ENCODE data around the gene ACMSD. TPM values are rescaled to one million over a fixed set of nuclear protein-coding genes. Genes with fewer than 3 reads are reported as not detected.

The ACMSD gene
- total RNA-seq, 1 donor from 2014 or later, result not detected

GRCh38 chr2:134933732-134934131, 95.3 kb downstream of the ACMSD start:
- H3K4me1 ChIP-seq (ENCODE audit: control insufficient read depth in 3 of 3, insufficient read depth in 3 of 3, low read length in 3 of 3), result peaks cover 11 to 17% (median 15%) of the 10 kb centered on the region in 3 donors
- no peaks in the 10 kb centered on the region for H3K9me3 ChIP-seq (ENCODE audit: control insufficient read depth in 3 of 3, low read length in 3 of 3)
- no peak overlapping the region for H3K9ac ChIP-seq (ENCODE audit: low read depth in 1 of 3, low read length in 3 of 3)
- H3K27ac ChIP-seq (ENCODE audit: low read depth, low read length), result no peak overlapping the region
- no peak overlapping the region for H3K4me3 ChIP-seq (ENCODE audit: low read length in 3 of 3)
- no peaks in the 10 kb centered on the region for H3K27me3 ChIP-seq (ENCODE audit: control insufficient read depth in 3 of 3, insufficient read depth in 3 of 3, low read length in 3 of 3)
- H3K36me3 ChIP-seq (ENCODE audit: control insufficient read depth in 3 of 3, insufficient read depth in 3 of 3, low read length in 3 of 3), result peaks cover 0 to 5% (median 3%) of the 10 kb centered on the region in 3 donors

- peaks cover 0 to 7% (median 3%) of the 10 kb centered on the region in 3 donors for H3K36me3 ChIP-seq (ENCODE audit: control insufficient read depth in 3 of 3, insufficient read depth in 3 of 3, low read length in 3 of 3)
- H3K27ac ChIP-seq (ENCODE audit: low read depth, low read length), result no peak overlapping the region
- H3K4me1 ChIP-seq (ENCODE audit: control insufficient read depth in 3 of 3, insufficient read depth in 3 of 3, low read length in 3 of 3), result peaks cover 11 to 17% (median 15%) of the 10 kb centered on the region in 3 donors
Measured at GRCh38 chr2:134934150-134934549, 95.7 kb downstream of the ACMSD start.

GRCh38 chr2:134934641-134935040, 96.2 kb downstream of the ACMSD start:
- Histone ChIP-seq H3K9me3 (ENCODE audit: control insufficient read depth in 3 of 3, low read length in 3 of 3) (no peaks in the 10 kb centered on the region), H3K4me3 (ENCODE audit: low read length in 3 of 3) (no peak overlapping the region), H3K4me1 (ENCODE audit: control insufficient read depth in 3 of 3, insufficient read depth in 3 of 3, low read length in 3 of 3) (peaks cover 11 to 17% (median 15%) of the 10 kb centered on the region in 3 donors), H3K27ac (ENCODE audit: low read depth, low read length) (no peak overlapping the region), H3K36me3 (ENCODE audit: control insufficient read depth in 3 of 3, insufficient read depth in 3 of 3, low read length in 3 of 3) (peaks cover 0 to 9% (median 6%) of the 10 kb centered on the region in 3 donors), H3K27me3 (ENCODE audit: control insufficient read depth in 3 of 3, insufficient read depth in 3 of 3, low read length in 3 of 3) (no peaks in the 10 kb centered on the region), H3K9ac (ENCODE audit: low read depth in 1 of 3, low read length in 3 of 3) (no peak overlapping the region)

More at GRCh38 chr2:134934150-134934549, 95.7 kb downstream of the ACMSD start:
- Histone ChIP-seq H3K9me3 (ENCODE audit: control insufficient read depth in 3 of 3, low read length in 3 of 3) (no peaks in the 10 kb centered on the region), H3K27me3 (ENCODE audit: control insufficient read depth in 3 of 3, insufficient read depth in 3 of 3, low read length in 3 of 3) (no peaks in the 10 kb centered on the region), H3K9ac (ENCODE audit: low read depth in 1 of 3, low read length in 3 of 3) (no peak overlapping the region), H3K4me3 (ENCODE audit: low read length in 3 of 3) (no peak overlapping the region)

- Histone ChIP-seq H3K9me3 (ENCODE audit: control insufficient read depth in 3 of 3, low read length in 3 of 3) (no peaks in the 10 kb centered on the region), H3K4me1 (ENCODE audit: control insufficient read depth in 3 of 3, insufficient read depth in 3 of 3, low read length in 3 of 3) (peaks cover 8 to 17% (median 15%) of the 10 kb centered on the region in 3 donors), H3K9ac (ENCODE audit: low read depth in 1 of 3, low read length in 3 of 3) (no peak overlapping the region), H3K4me3 (ENCODE audit: low read length in 3 of 3) (no peak overlapping the region), H3K36me3 (ENCODE audit: control insufficient read depth in 3 of 3, insufficient read depth in 3 of 3, low read length in 3 of 3) (peaks cover 4 to 22% (median 21%) of the 10 kb centered on the region in 3 donors), H3K27me3 (ENCODE audit: control insufficient read depth in 3 of 3, insufficient read depth in 3 of 3, low read length in 3 of 3) (no peaks in the 10 kb centered on the region), H3K27ac (ENCODE audit: low read depth, low read length) (no peak overlapping the region)
Measured at GRCh38 chr2:134936691-134937090, 98.3 kb downstream of the ACMSD start.

DNA sequence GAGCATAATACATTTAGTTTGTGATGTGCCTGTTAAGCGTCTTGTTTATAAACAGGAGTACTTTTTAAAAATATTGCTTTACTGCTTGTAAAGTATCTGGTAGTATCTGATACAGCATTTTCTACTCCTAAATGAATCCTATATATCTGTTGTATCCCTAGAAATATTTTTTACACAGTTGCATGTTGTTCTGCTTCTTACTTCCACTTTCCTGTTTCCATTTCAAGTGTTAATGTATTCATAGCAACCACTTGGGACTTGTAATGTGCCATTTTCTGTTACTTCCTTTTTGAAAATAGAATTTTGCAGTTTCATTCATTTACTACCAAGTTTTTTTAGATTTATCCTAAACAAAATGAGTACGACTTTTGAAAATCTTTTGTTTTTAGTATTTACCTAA, 105.1 kb downstream of the ACMSD start:
- Histone ChIP-seq H3K36me3 (ENCODE audit: control insufficient read depth in 3 of 3, insufficient read depth in 3 of 3, low read length in 3 of 3) (peaks cover 6 to 34% (median 31%) of the 10 kb centered on the region in 3 donors), H3K27ac (ENCODE audit: low read depth, low read length) (no peak overlapping the region), H3K9ac (ENCODE audit: low read depth in 1 of 3, low read length in 3 of 3) (no peak overlapping the region), H3K9me3 (ENCODE audit: control insufficient read depth in 3 of 3, low read length in 3 of 3) (no peaks in the 10 kb centered on the region), H3K4me3 (ENCODE audit: low read length in 3 of 3) (no peak overlapping the region), H3K4me1 (ENCODE audit: control insufficient read depth in 3 of 3, insufficient read depth in 3 of 3, low read length in 3 of 3) (no peaks in the 10 kb centered on the region), H3K27me3 (ENCODE audit: control insufficient read depth in 3 of 3, insufficient read depth in 3 of 3, low read length in 3 of 3) (no peaks in the 10 kb centered on the region)

GRCh38 chr2:134944975-134945374, 106.6 kb downstream of the ACMSD start:
- no peak overlapping the region for H3K9ac ChIP-seq (ENCODE audit: low read depth in 1 of 3, low read length in 3 of 3)
- no peaks in the 10 kb centered on the region for H3K4me1 ChIP-seq (ENCODE audit: control insufficient read depth in 3 of 3, insufficient read depth in 3 of 3, low read length in 3 of 3)
- no peaks in the 10 kb centered on the region for H3K9me3 ChIP-seq (ENCODE audit: control insufficient read depth in 3 of 3, low read length in 3 of 3)
- H3K4me3 ChIP-seq (ENCODE audit: low read length in 3 of 3), result no peak overlapping the region
- peaks cover 7 to 30% (median 24%) of the 10 kb centered on the region in 3 donors for H3K36me3 ChIP-seq (ENCODE audit: control insufficient read depth in 3 of 3, insufficient read depth in 3 of 3, low read length in 3 of 3)
- H3K27ac ChIP-seq (ENCODE audit: low read depth, low read length), result no peak overlapping the region
- no peaks in the 10 kb centered on the region for H3K27me3 ChIP-seq (ENCODE audit: control insufficient read depth in 3 of 3, insufficient read depth in 3 of 3, low read length in 3 of 3)

GRCh38 chr2:134946073-134946472, 107.7 kb downstream of the ACMSD start:
- H3K4me3 ChIP-seq (ENCODE audit: low read length in 3 of 3), result no peak overlapping the region
- no peaks in the 10 kb centered on the region for H3K9me3 ChIP-seq (ENCODE audit: control insufficient read depth in 3 of 3, low read length in 3 of 3)
- H3K27ac ChIP-seq (ENCODE audit: low read depth, low read length), result no peak overlapping the region
- no peaks in the 10 kb centered on the region for H3K27me3 ChIP-seq (ENCODE audit: control insufficient read depth in 3 of 3, insufficient read depth in 3 of 3, low read length in 3 of 3)
- no peaks in the 10 kb centered on the region for H3K4me1 ChIP-seq (ENCODE audit: control insufficient read depth in 3 of 3, insufficient read depth in 3 of 3, low read length in 3 of 3)
- peaks cover 8 to 29% (median 17%) of the 10 kb centered on the region in 3 donors for H3K36me3 ChIP-seq (ENCODE audit: control insufficient read depth in 3 of 3, insufficient read depth in 3 of 3, low read length in 3 of 3)
- H3K9ac ChIP-seq (ENCODE audit: low read depth in 1 of 3, low read length in 3 of 3), result no peak overlapping the region

DNA sequence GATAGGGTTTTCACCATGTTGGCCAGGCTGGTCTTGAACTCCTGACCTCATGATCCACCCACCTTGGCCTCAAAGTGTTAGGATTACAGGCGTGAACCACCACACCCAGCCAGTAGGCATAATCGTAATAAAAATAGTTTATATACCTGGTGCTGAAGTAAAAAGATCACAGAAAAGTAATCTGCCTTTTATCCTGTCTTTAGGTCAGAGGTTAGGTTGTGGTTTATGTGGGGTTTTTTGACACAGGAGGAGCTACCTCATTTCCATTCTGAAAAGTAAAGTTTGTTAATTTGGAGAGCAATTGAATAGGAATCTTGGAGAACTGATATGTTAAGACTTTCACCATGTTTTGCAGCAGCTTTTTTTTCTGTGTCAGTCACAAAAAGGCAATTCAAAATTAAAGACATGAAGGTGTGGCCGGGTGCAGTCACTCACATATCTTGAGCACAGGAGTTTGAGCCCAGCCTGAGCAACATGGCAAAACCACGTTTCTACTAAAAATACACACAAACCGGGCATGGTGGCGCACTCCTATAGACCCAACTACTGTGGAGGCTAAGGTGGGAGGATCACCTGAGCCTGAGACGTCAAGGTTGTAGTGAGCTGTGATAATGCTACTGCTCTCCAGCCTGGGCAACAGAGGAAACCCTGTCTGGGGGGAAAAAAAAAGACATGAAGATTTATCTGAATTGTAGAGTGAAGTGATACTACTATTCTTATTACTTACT, 111.7 kb downstream of the ACMSD start:
- Histone ChIP-seq H3K36me3 (ENCODE audit: control insufficient read depth in 3 of 3, insufficient read depth in 3 of 3, low read length in 3 of 3) (peaks cover 24 to 44% (median 34%) of the 10 kb centered on the region in 3 donors), H3K4me1 (ENCODE audit: control insufficient read depth in 3 of 3, insufficient read depth in 3 of 3, low read length in 3 of 3) (no peaks in the 10 kb centered on the region), H3K9ac (ENCODE audit: low read depth in 1 of 3, low read length in 3 of 3) (no peak overlapping the region), H3K9me3 (ENCODE audit: control insufficient read depth in 3 of 3, low read length in 3 of 3) (no peaks in the 10 kb centered on the region), H3K4me3 (ENCODE audit: low read length in 3 of 3) (no peak overlapping the region), H3K27ac (ENCODE audit: low read depth, low read length) (no peak overlapping the region), H3K27me3 (ENCODE audit: control insufficient read depth in 3 of 3, insufficient read depth in 3 of 3, low read length in 3 of 3) (no peaks in the 10 kb centered on the region)

- Histone ChIP-seq H3K9me3 (ENCODE audit: control insufficient read depth in 3 of 3, low read length in 3 of 3) (no peaks in the 10 kb centered on the region), H3K9ac (ENCODE audit: low read depth in 1 of 3, low read length in 3 of 3) (no peak overlapping the region), H3K4me3 (ENCODE audit: low read length in 3 of 3) (no peak overlapping the region), H3K4me1 (ENCODE audit: control insufficient read depth in 3 of 3, insufficient read depth in 3 of 3, low read length in 3 of 3) (no peaks in the 10 kb centered on the region), H3K27ac (ENCODE audit: low read depth, low read length) (no peak overlapping the region), H3K36me3 (ENCODE audit: control insufficient read depth in 3 of 3, insufficient read depth in 3 of 3, low read length in 3 of 3) (peaks cover 27 to 51% (median 39%) of the 10 kb centered on the region in 3 donors), H3K27me3 (ENCODE audit: control insufficient read depth in 3 of 3, insufficient read depth in 3 of 3, low read length in 3 of 3) (no peaks in the 10 kb centered on the region)
Measured at GRCh38 chr2:134950886-134951285, 112.5 kb downstream of the ACMSD start.
